Kidney (tissue), 14 donors: ENCODE results near the gene RFLNA. TPM values are rescaled to one million over a fixed set of nuclear protein-coding genes. Genes with fewer than 3 reads are reported as not detected.

ENCODE experiments used
- DNase-seq, 5 donors: peaks; one replicate each; pipeline ENCODE4 v3.0.0-alpha.2; 2013 to 2020
- FAIRE-seq: peaks from 2 replicates; lab custom pipeline; 2012; peaks lifted over from hg19 to GRCh38; lab: Jason Lieb, UNC
- H3K27ac ChIP-seq, 2 donors: one replicate each; pipeline ENCODE4 v1.7.0; 2013; ENCODE audit warnings: low read depth in 2 of 2, low read length in 2 of 2, inconsistent platforms in 1 of 2
- H3K27me3 ChIP-seq: one replicate; pipeline ENCODE4 v1.7.1; 2013; ENCODE audit warnings: low read length, inconsistent platforms; ENCODE audit not compliant: control insufficient read depth, insufficient read depth
- H3K36me3 ChIP-seq, 3 donors: one replicate each; pipeline versions ENCODE4 v1.7.0 to v1.7.1; 2013; ENCODE audit warnings: low read length in 3 of 3, control low read depth in 1 of 3, inconsistent platforms in 1 of 3; ENCODE audit not compliant: insufficient read depth in 3 of 3, control insufficient read depth in 2 of 3
- H3K4me1 ChIP-seq, 3 donors: one replicate each; pipeline versions ENCODE4 v1.7.0 to v1.7.1; 2013; ENCODE audit warnings: low read length in 3 of 3, inconsistent platforms in 1 of 3, low read depth in 1 of 3; ENCODE audit not compliant: control insufficient read depth in 2 of 3, insufficient read depth in 2 of 3
- H3K4me3 ChIP-seq, 3 donors: one replicate each; pipeline versions ENCODE4 v1.7.0 to v1.8.1; 2013; ENCODE audit warnings: low read length in 3 of 3, control low read depth in 1 of 3, inconsistent platforms in 1 of 3
- H3K9ac ChIP-seq, 3 donors: one replicate each; pipeline versions ENCODE4 v1.7.0 to v1.7.1; 2013; ENCODE audit warnings: low read length in 3 of 3, control low read depth in 1 of 3, inconsistent platforms in 1 of 3
- H3K9me3 ChIP-seq, 3 donors: one replicate each; pipeline versions ENCODE4 v1.7.0 to v1.7.1; 2013; ENCODE audit warnings: low read length in 3 of 3, control low read depth in 1 of 3, inconsistent platforms in 1 of 3; ENCODE audit not compliant: control insufficient read depth in 2 of 3, insufficient read depth in 1 of 3
- intact Hi-C: fragments of 100-400 bp; cut with DNase I; formaldehyde crosslinking; loops from one replicate; pipeline ENCODE4 v1.11.1; 2022
- polyA plus RNA-seq: library from polyadenylated mRNA; stranded (reverse); fragments of 350-450 nt; fragmentation: Illumina TruSeq; extraction: RNeasy Lipid Tissue Mini Kit (QIAGEN cat#74804); gene quantifications from one replicate; pipeline ENCODE4 v1.2.3, GENCODE V29; 2014; ENCODE audit warnings: low read depth, low replicate concordance; ENCODE audit not compliant: insufficient read depth
- total RNA-seq: library from RNA; stranded (reverse); fragmentation: NEBNext Ultra II Directional; extraction: Animal tissue kit (Norgen Biotek cat#: 25700); gene quantifications from one replicate; pipeline ENCODE4 v1.2.1, GENCODE V29; 2021
- TF ChIP-seq, protein P1 (sequence below): IDR thresholded peaks from 3 replicates; pipeline ENCODE4 v1.5.1; 2012; ENCODE audit warnings: mild to moderate bottlenecking, moderate library complexity, borderline replicate concordance; ENCODE audit not compliant: insufficient read depth; ENCODE audit errors: extremely low read depth
- donor health status: control.
- donor health status: control.
- donor health status: control.
- donor health status: control.
- donor health status: control.
- donor health status: DM: yes; HTN: yes; CAD: no.
- donor health status: Normal renal cell carcinoma (clear cell type).

Gene RFLNA
- total and polyA plus RNA-seq, 2 donors from 2014 or later, result 0.76 to 0.82 TPM

DNA sequence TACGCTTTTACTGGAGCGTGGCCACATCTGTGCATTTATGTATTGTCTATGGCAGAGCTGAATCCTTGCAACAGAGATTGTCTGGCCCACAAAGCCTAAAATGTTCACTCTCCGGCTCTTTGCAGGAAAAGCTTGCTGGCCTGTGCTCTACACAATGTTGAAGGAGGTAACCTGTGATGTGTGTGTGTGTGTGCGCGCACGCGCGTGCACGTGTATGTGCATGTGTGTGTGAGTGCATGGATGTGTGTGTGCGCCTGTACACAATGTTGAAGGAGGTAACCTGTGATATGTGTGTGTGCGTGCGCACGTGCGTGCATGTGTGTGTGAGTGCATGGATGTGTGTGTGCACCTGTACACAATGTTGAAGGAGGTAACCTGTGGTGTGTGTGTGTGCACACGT, 62.7 kb downstream of the RFLNA start:
- TF ChIP-seq, protein P1, sequence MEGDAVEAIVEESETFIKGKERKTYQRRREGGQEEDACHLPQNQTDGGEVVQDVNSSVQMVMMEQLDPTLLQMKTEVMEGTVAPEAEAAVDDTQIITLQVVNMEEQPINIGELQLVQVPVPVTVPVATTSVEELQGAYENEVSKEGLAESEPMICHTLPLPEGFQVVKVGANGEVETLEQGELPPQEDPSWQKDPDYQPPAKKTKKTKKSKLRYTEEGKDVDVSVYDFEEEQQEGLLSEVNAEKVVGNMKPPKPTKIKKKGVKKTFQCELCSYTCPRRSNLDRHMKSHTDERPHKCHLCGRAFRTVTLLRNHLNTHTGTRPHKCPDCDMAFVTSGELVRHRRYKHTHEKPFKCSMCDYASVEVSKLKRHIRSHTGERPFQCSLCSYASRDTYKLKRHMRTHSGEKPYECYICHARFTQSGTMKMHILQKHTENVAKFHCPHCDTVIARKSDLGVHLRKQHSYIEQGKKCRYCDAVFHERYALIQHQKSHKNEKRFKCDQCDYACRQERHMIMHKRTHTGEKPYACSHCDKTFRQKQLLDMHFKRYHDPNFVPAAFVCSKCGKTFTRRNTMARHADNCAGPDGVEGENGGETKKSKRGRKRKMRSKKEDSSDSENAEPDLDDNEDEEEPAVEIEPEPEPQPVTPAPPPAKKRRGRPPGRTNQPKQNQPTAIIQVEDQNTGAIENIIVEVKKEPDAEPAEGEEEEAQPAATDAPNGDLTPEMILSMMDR, result no peak
- Histone ChIP-seq H3K36me3 (peaks cover 10 to 46% (median 22%) of the 10 kb centered on the region in 3 donors), H3K9ac (no peak overlapping the region), H3K4me1 (peaks cover 0 to 33% (median 16%) of the 10 kb centered on the region in 3 donors), H3K9me3 (no peaks in the 10 kb centered on the region), H3K27me3 (no peaks in the 10 kb centered on the region), H3K27ac (no peak overlapping the region), H3K4me3 (no peak overlapping the region)
- FAIRE-seq (no peak), DNase-seq (no peak)
- intact Hi-C loops, result no loop called here

DNA sequence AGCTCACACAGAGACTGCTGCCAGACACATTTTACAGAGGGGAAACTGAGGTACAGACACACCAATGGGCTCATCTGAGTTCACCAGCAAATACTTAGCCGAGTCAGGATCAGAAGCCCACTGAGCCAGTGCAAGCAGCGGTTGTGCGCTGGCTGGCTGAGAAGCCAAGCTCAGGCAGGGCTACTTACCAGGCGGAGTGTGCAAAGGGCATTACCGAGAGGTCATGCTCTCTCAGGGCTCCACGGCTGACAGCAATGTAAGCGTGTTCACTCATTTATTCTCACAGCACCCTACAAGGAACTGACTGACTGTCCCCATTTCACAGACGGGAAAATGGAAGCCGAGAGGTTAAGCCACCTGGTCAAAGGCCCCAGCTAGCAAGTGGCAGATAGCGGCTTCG, 63.7 kb downstream of the RFLNA start:
- Histone ChIP-seq H3K36me3 (peaks cover 10 to 36% (median 22%) of the 10 kb centered on the region in 3 donors), H3K27ac (no peak overlapping the region), H3K4me1 (peaks cover 0 to 25% (median 9%) of the 10 kb centered on the region in 3 donors), H3K9ac (no peak overlapping the region), H3K4me3 (no peak overlapping the region), H3K9me3 (no peaks in the 10 kb centered on the region), H3K27me3 (no peaks in the 10 kb centered on the region)
- TF ChIP-seq, protein P1, result no peak
- intact Hi-C loops, result no loop called here
- FAIRE-seq (no peak), DNase-seq (no peak)

DNA sequence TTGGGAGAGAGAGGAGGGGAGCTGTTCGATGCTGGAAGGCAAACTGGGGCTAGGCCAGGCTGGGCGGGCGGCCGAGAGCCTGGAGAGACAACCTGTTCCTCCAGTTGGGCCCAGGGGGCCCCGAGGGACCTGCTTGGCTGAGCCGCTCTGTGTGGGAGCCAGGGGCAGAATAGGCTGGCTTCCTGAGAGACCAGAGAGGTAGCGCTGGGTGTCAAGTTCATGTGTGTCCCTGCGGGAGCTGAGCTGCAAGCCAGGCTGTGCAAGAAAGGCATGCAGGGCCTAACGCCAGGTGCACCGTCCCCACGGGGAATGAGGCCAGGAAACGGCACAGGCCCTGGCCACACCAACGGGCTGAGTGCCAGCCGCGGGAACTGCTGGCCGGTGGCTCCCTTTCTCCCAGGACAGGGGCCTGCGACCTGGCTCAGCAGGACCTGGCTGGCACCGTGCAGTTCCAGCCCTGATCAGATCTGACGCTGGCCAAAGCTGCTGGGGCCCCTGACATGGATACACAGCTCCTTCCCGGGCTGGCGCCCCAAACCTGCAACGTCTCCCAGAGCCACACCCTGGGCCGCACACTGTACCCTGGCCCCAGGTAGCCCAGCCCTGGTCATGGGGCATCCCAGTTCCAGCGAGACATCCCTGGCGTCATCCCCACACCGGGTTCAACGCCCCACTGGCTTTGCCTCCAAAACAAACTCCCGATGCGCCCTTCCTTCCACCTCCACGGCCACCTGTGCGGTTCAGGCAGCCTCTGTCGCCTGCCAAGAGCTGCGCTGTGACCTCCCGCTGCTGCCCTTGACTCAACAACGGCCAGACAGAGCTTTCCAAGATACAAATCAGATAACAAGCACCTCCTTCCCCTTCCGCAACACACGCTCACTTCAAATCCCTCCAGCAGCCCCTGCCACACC, 65.0 kb downstream of the RFLNA start:
- intact Hi-C loops, result no loop called here
- TF ChIP-seq, protein P1, result no peak
- peaks cover 8 to 28% (median 22%) of the 10 kb centered on the region in 3 donors for H3K36me3 ChIP-seq
- DNase-seq (peak in 4 of 5 donors; percentile 62 to 73 (median 72)), FAIRE-seq (no peak)
- H3K4me1 ChIP-seq, result peaks cover 0 to 27% (median 9%) of the 10 kb centered on the region in 3 donors
- H3K9me3 ChIP-seq, result no peaks in the 10 kb centered on the region
- no peaks in the 10 kb centered on the region for H3K27me3 ChIP-seq
- H3K27ac ChIP-seq, result peak overlapping the region; percentile 71 to 81
- H3K4me3 ChIP-seq, result no peak overlapping the region
- peak overlapping the region in 1 of 3 donors; percentile 26 for H3K9ac ChIP-seq
